ENCODE results near the gene PSMA8.
"Not testable (repeated sequence)": the region's sequence is repeated elsewhere in the genome, so short reads cannot be mapped to it uniquely, and the experiment has no call there.

PSMA8 gene

GRCh38 chr18:26133652-26134051 lies at the start of gene PSMA8:
Gene PSMA8, plus strand, starts transcription at chr18:26133869. Its CDS starts 97 bp downstream, at chr18:26133966.
- peak; percentile 14 for DNase-seq (ENCODE audit: low read depth)

- no peak for DNase-seq (ENCODE audit: low read depth)
These were observed 48.6 kb upstream of the PSMA8 start for GRCh38 chr18:26085056-26085455.

DNA sequence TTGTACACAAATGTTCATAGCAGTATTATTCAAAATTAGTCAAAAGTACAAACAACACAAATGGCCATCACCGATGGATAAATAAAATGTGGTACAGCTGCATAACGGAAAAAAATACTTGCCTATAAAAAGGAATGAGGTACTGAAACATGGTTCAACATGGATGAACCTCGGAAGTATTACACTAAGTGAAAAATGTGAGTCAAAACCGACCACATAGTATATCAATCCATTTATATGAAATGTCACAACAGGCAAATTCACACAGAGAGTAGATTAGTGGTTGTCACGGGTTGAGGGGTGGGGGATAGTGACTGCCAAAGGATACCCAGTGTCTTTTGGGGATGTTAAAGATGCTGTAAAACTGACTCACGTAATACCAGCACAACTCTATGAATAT lies 46.7 kb upstream of the PSMA8 start:
- DNase-seq (ENCODE audit: low read depth) = no peak

- DNase-seq (ENCODE audit: low read depth) = no peak
These were observed 45.2 kb upstream of the PSMA8 start for GRCh38 chr18:26088487-26088886.

DNA sequence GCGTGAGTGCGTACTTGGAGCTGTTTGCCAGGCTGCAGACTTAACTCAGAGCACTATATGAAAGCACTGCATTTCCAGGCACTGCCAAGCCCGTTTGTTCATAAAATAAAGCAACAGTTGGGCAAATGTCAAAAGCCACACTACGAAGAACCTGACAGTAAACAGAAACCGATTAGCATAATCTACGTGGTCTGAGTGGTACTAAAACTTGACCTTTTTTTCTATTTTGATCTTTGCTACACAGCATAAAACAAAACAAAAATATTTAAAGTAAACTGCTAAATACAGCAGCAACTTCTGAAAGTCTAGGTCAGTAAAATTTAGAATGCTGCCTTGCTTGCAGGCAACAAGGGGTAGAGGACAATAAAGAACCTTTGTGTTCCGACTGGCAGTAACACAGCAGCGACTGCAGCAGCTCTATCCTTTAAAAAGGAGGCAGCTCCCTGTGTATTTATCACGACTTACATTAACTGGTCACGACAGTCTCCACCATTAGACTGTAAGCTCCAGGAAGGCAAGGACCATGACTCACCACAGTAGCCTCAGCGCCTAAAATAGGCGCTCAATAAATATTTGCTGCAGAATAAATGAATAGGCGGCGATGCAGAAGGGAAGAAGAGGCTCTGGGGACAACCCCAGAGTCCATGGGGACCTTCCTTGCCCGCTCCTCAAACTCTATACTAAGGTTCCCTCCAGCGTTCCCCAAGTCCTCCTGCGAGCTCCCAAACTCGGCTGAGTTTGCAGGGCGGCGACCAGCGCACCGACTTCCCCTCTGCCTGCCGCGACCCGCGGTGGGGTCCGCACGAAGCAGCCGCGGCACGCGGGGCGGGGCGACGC lies 44.2 kb upstream of the PSMA8 start:
- DNase-seq (ENCODE audit: low read depth) = peak; percentile 1

- DNase-seq (ENCODE audit: low read depth) = peak; percentile 86
These were observed 43.3 kb upstream of the PSMA8 start, which contains the start of gene SS18 for GRCh38 chr18:26090130-26091046. Gene SS18, minus strand, starts transcription at chr18:26090613. Its CDS starts 44 bp downstream, at chr18:26090569.

DNA sequence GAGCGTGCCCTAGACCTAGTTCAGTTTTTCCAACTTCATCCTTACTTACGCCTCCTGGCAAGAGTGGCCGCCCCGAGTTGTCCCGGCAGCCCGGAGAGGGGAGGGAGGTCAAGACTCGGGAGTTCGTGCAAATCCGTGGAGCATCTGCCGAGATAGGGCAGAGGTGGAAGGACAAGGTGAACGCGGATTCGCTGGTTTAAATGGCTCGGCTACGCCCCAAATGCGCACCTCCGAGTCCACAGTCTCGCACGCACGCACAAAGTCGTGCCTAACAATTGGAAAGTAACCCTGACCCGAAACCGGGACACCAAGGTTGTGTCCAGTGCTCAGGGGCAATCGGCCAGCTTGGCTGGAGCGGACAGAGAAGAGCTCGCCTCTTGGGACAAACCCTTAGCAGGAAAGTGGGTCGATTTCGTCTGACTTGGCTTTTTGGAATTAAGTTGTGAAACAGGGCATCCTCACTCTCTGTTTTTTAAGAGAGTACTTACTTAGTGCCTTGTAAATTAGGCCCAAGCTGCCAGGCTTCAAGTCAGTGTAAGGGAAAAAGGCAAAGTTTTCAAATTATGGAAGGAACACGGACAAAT lies 42.5 kb upstream of the PSMA8 start:
- no peak for DNase-seq (ENCODE audit: low read depth)

DNA sequence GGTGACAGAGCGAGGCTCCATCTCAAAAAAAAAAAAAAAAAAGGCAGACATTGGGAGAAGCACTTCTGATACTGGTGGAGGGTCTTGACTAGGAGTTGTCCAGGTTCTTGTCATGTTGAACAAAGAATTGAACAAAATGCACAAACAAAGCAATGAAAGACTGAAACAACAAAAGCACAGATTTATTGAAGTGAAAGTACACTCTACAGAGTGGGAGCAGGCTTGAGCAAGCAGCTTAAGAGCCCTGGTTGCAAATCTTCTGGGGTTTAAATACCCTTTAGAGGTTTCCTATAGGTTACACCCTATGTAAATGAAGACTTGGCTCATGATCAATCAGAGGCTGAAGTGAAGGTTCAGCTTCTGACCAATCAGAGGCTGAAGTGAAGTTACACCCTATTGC lies 36.8 kb upstream of the PSMA8 start:
- no peak for DNase-seq (ENCODE audit: low read depth)

DNA sequence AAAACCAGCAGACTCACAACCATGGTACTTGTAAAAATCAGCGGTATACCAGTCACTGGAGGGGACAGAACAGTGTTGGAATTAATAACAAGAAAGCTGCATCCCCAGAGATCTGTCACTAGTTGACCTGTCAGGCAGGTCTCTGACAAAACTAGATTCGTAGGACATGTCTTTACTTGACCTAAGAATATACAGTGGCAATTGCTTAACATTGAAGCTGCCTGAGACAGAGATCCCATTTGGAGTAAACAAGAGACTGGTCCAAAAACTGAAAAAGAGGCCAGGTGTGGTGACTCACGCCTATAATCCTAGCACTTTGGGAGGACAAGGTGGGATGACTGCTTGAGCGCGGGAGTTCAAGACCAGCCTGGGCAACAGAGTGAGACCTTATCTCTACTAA lies 36.1 kb upstream of the PSMA8 start:
- no peak for DNase-seq (ENCODE audit: low read depth)

DNA sequence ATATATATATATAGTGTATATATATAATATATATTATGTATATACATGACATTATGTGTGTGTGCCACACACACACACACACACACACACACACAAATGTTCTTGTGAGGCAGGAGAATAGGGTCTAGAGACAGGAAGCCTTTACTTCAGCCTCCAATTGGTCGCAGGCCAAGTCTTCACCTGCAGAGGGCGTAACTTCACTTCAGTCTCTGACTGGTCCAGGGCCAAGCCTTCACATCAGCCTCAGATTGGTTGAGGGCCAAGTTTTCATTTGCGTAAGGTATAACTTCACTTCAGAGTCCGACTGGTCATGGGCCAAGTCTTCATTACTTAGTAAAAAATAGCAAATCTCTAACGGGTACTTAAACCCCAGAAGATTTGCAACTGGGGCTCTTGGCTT lies 30.1 kb upstream of the PSMA8 start:
- DNase-seq (ENCODE audit: low read depth) = peak; percentile 10

- no peak for DNase-seq (ENCODE audit: low read depth)
These were observed 29.6 kb upstream of the PSMA8 start for GRCh38 chr18:26104035-26104434.

- DNase-seq (ENCODE audit: low read depth) = no peak
These were observed 14.4 kb upstream of the PSMA8 start for GRCh38 chr18:26119246-26119645.

DNA sequence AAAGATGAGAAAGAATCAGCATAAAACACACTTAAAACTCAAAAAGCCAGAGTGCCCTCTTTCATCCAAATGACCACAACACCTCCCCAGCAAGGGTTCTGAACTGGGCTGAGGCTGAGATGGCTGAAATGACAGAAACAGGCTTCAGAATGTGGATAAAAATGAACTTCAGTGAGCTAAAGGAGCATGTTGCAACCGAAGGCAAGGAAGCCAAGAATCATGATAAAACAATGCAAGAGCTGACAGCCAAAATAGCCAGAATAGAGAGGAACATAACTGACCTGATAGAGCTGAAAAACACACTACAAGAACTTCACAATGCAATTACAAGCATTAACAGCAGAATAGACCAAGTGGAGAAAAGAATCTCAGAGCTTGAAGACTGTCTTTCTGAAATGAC lies 12.2 kb upstream of the PSMA8 start:
- DNase-seq (ENCODE audit: low read depth) = no peak

DNA sequence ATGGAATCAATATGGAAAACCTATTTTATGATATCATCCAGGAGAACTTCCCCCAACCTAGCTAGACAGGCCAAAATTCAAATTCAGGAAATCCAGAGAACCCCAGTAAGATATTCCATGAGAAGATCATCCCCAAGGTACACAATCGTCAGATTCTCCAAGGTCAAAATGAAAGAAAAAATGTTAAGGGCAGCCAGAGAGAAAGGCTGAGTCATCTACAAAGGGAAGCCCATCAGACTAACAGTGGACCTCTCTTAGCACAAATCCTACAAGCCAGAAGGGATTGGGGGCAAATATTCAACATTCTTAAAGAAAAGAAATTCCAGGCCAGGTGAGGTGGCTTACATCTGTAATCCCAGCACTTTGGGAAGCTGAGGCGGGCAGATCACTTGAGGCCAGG lies 11.7 kb upstream of the PSMA8 start:
- DNase-seq (ENCODE audit: low read depth) = not testable (repeated sequence)

DNA sequence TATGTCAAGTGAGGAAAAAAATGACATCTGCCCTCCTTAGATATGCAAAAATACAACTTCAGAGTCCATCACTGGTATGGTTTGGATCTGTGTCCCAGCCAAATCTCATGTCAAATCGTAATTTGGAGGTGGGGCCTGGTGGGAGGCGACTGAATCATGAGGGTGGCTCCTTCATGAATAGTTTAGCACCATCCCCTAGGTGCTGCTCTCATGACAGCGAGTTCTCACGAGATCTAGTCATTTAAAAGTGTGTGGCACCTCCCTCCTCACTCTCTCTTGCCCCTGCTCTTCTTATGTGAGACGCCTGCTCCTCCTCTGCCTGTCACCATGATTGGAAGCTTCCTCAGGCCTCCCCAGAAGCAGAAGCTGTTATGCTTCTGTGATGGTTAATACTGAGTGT lies 5.9 kb upstream of the PSMA8 start:
- DNase-seq (ENCODE audit: low read depth) = no peak

DNA sequence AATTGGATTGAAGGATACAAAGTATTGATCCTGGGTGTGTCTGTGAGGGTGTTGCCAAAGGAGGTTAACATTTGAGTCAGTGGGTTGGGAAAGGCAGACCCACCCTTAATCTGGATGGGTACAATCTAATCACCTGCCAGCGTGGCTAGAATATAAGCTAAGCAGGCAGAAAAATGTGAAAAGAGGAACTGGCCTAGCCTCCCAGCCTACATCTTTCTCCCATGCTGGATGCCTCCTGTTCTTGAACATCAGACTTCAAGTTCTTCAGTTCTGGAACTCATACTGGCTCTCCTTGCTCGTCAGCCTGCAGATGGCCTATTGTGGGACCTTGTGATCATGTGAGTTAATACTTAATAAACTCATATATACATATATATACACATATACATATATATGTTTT lies 5.5 kb upstream of the PSMA8 start:
- DNase-seq (ENCODE audit: low read depth) = not testable (repeated sequence)

DNA sequence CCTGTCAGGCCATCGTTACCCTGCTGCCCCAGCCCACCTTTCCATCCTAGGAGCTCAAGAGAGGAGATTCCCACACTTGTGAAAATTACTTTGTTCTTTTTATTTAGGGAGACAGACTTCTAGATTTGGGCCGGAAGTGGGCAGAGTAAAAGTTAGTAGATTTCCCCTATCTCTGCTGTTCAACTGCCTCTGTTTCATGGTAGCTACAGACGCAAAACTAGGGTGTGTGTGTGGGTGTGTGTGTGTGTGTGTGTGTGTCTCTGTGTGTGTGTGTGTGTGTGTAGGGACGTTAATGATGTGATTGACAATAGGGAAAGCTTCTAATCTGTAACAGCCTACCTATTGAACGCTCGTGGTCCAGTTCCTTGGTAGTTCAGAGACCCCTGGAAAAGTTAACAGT lies 438 bp downstream of the PSMA8 start:
- no peak for DNase-seq (ENCODE audit: low read depth)

DNA sequence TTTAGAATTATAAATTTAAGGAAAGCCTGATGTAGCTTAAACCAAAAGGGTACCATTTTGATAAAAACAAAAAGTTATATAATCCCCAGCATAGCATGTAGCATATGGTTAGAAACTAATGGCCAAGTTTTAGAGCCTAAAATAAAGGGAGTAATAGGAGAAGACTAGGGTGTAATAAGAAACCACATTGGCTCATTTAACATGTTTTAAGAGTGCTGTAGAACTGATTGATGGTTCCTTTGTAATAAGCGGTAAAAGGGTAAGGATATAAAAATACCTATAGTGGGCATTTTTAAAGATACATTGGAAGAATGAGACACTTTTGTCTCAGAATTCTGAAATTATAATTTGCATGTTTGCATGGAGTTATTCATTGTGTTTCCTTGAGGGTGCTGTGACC lies 1.9 kb downstream of the PSMA8 start:
- no peak for DNase-seq (ENCODE audit: low read depth)

DNA sequence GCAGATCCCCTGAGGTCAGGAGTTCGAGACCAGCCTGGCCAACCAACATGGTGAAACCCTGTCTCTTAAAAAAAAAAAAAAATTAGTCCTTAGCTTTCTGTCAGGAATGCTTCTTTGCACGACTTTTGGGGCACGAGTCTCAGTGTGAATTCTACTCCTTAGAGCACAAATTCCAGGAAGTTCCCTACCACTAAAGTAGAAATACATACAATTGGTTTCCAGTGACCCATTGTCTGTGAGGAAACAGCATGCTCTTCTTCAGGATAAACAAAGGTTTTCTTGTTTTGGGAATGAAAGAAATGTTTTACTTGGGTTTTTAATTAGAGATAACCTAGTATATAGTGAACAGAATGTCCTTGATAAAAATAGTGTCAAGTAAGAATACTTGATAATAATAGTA lies 23.7 kb downstream of the PSMA8 start:
- DNase-seq (ENCODE audit: low read depth) = no peak

- DNase-seq (ENCODE audit: low read depth) = no peak
These were observed 25.7 kb downstream of the PSMA8 start for GRCh38 chr18:26159353-26159752.

DNA sequence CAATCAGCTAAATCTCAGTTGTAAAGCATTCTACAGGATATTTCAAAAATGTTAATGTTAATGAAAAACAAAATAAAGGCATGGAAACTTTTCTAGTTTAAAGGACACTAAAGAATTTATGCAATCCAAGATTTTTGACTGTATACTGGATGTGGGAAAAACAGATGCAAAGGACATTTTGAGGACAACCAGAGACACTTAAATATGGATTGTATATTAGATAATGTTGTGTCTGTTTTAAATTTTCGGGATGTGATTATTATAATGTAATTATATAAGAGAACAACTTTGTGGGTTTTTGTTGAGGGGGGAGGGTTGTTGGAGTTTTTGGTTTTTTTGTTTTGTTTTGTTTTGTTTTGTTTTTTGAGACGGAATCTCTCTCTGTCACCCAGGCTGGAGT lies 30.9 kb downstream of the PSMA8 start:
- DNase-seq (ENCODE audit: low read depth) = no peak

- DNase-seq (ENCODE audit: low read depth) = not testable (repeated sequence)
These were observed 33.9 kb downstream of the PSMA8 start for GRCh38 chr18:26167592-26167991.

DNA sequence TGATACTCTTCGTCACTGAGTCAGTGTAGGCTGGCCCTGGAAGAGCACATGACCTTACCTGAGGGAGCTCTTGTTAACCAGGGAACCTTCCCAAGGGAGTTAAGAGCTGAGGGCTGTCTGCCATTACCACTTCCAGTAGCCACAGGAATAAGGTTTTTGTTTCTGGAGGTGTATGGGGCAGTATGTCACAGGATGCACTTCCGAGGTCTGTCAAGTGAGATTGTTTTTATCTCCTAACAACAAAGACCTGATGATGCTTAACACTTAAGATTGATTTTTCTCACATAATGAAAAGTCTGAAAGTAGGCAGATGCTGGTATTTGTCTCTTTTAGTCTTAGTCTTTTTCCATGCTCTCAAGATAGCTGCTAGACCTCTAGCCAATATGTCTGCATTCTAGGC lies 41.8 kb downstream of the PSMA8 start:
- no peak for DNase-seq (ENCODE audit: low read depth)
